Renal cortical epithelial cell (primary cell): ENCODE results near the gene PRPF19. TPM values are rescaled to one million over a fixed set of nuclear protein-coding genes. Genes with fewer than 3 reads are reported as not detected.

Source experiments
- DNase-seq: peaks from one replicate; pipeline ENCODE4 v3.0.0-alpha.2; 2011; ENCODE audit warnings: low read depth
- total RNA-seq: library from RNA; depleted of rRNA; stranded (reverse); fragments of >200 nt; gene quantifications from 2 replicates; pipeline ENCODE4 v1.2.3, GENCODE V29; 2014

Gene PRPF19
- total RNA-seq, 1 donor from 2014 or later, result 49.8 TPM

- DNase-seq, result no peak
Measured at GRCh38 chr11:60937811-60938210, 31.4 kb upstream of the PRPF19 start.

- DNase-seq, result no peak
Measured at GRCh38 chr11:60937144-60937527, 30.8 kb upstream of the PRPF19 start.

GRCh38 chr11:60936467-60937143, 30.2 kb upstream of the PRPF19 start:
- no peak for DNase-seq

- DNase-seq, result no peak
Measured at GRCh38 chr11:60935676-60936442, 29.5 kb upstream of the PRPF19 start.

GRCh38 chr11:60934790-60935605, 28.6 kb upstream of the PRPF19 start:
- no peak for DNase-seq

- DNase-seq, result no peak
Measured at GRCh38 chr11:60934124-60934789, 27.9 kb upstream of the PRPF19 start.

GRCh38 chr11:60933416-60934123, 27.2 kb upstream of the PRPF19 start:
- no peak for DNase-seq

GRCh38 chr11:60932605-60933356, 26.4 kb upstream of the PRPF19 start:
- DNase-seq, result no peak

GRCh38 chr11:60931917-60932316, 25.5 kb upstream of the PRPF19 start:
- DNase-seq, result no peak

GRCh38 chr11:60930394-60930793, 24.0 kb upstream of the PRPF19 start:
- no peak for DNase-seq

- no peak for DNase-seq
Measured at GRCh38 chr11:60929764-60930163, 23.4 kb upstream of the PRPF19 start.

GRCh38 chr11:60928563-60929001, 22.2 kb upstream of the PRPF19 start:
- DNase-seq, result no peak

- no peak for DNase-seq
Measured at GRCh38 chr11:60927600-60927999, 21.2 kb upstream of the PRPF19 start.

- no peak for DNase-seq
Measured at GRCh38 chr11:60927061-60927592, 20.7 kb upstream of the PRPF19 start.

GRCh38 chr11:60926500-60926899, 20.1 kb upstream of the PRPF19 start:
- DNase-seq, result no peak

GRCh38 chr11:60925868-60926267, 19.5 kb upstream of the PRPF19 start:
- peak; percentile 78 for DNase-seq

GRCh38 chr11:60924906-60925853, 18.8 kb upstream of the PRPF19 start:
- no peak for DNase-seq

GRCh38 chr11:60924110-60924905, 17.9 kb upstream of the PRPF19 start, which contains the start of gene TMEM132A:
TMEM132A (plus strand) TSS chr11:60924460; CDS start chr11:60924634, 174 bp downstream.
- DNase-seq, result peak; percentile 33
